Right forelimb (tissue), 1 donor: ENCODE results near the gene CKM.

ENCODE experiments used
- DNase-seq: peaks from one replicate; pipeline ENCODE4 v3.0.0-alpha.2; 2018

The CKM gene

GRCh38 chr19:45322744-45323281 lies at the start of gene CKM:
CKM (minus strand) TSS chr19:45322875; CDS start chr19:45319713, 3,162 bp downstream.
- DNase-seq = no peak

GRCh38 chr19:45370410-45371204 lies 47.9 kb upstream of the CKM start, which contains the start of gene ERCC2:
ERCC2 (minus strand) TSS chr19:45370573; CDS start chr19:45370540, 33 bp downstream.
- peak; percentile 100 for DNase-seq

GRCh38 chr19:45368737-45369340 lies 46.2 kb upstream of the CKM start:
- no peak for DNase-seq

- no peak for DNase-seq
Observed at GRCh38 chr19:45368127-45368526, 45.5 kb upstream of the CKM start.

GRCh38 chr19:45364696-45365095 lies 42.0 kb upstream of the CKM start:
- DNase-seq = no peak

GRCh38 chr19:45363861-45364459 lies 41.3 kb upstream of the CKM start:
- no peak for DNase-seq

GRCh38 chr19:45362291-45362690 lies 39.6 kb upstream of the CKM start:
- no peak for DNase-seq

GRCh38 chr19:45361608-45362007 lies 38.9 kb upstream of the CKM start:
- no peak for DNase-seq

- DNase-seq = no peak
Observed at GRCh38 chr19:45358213-45358792, 35.6 kb upstream of the CKM start.

- no peak for DNase-seq
Observed at GRCh38 chr19:45357445-45357783, 34.7 kb upstream of the CKM start.

- no peak for DNase-seq
Observed at GRCh38 chr19:45356760-45357444, 34.2 kb upstream of the CKM start.

- DNase-seq = no peak
Observed at GRCh38 chr19:45355910-45356309, 33.2 kb upstream of the CKM start.

- DNase-seq = no peak
Observed at GRCh38 chr19:45355402-45355801, 32.7 kb upstream of the CKM start.

- DNase-seq = no peak
Observed at GRCh38 chr19:45354241-45354842, 31.7 kb upstream of the CKM start.

GRCh38 chr19:45352914-45353796 lies 30.5 kb upstream of the CKM start:
- no peak for DNase-seq

- DNase-seq = no peak
Observed at GRCh38 chr19:45352471-45352870, 29.8 kb upstream of the CKM start.

GRCh38 chr19:45352062-45352461 lies 29.4 kb upstream of the CKM start:
- no peak for DNase-seq

GRCh38 chr19:45351401-45351952 lies 28.8 kb upstream of the CKM start:
- no peak for DNase-seq

- no peak for DNase-seq
Observed at GRCh38 chr19:45350477-45351058, 27.9 kb upstream of the CKM start.

- no peak for DNase-seq
Observed at GRCh38 chr19:45349430-45349941, 26.8 kb upstream of the CKM start.

GRCh38 chr19:45349126-45349415 lies 26.4 kb upstream of the CKM start:
- no peak for DNase-seq
